Measurements from ENCODE around the gene VPS54. TPM values are rescaled to one million over a fixed set of nuclear protein-coding genes. Genes with fewer than 3 reads are reported as not detected.
"Not testable (repeated sequence)": the region's sequence is repeated elsewhere in the genome, so short reads cannot be mapped to it uniquely, and the experiment has no call there.

Gene VPS54
- total RNA-seq, 1 donor from 2014 or later: 27.5 TPM

- DNase-seq (ENCODE audit: low spot score): no peak
Observed at GRCh38 chr2:63872571-63873328, 146.5 kb downstream of the VPS54 start.

GRCh38 chr2:63871864-63872263, 147.4 kb downstream of the VPS54 start:
- no peak for DNase-seq (ENCODE audit: low spot score)

GRCh38 chr2:63870679-63871078, 148.5 kb downstream of the VPS54 start:
- DNase-seq (ENCODE audit: low spot score): no peak

- no peak for DNase-seq (ENCODE audit: low spot score)
Observed at GRCh38 chr2:63866009-63866709, 153.1 kb downstream of the VPS54 start.

DNA sequence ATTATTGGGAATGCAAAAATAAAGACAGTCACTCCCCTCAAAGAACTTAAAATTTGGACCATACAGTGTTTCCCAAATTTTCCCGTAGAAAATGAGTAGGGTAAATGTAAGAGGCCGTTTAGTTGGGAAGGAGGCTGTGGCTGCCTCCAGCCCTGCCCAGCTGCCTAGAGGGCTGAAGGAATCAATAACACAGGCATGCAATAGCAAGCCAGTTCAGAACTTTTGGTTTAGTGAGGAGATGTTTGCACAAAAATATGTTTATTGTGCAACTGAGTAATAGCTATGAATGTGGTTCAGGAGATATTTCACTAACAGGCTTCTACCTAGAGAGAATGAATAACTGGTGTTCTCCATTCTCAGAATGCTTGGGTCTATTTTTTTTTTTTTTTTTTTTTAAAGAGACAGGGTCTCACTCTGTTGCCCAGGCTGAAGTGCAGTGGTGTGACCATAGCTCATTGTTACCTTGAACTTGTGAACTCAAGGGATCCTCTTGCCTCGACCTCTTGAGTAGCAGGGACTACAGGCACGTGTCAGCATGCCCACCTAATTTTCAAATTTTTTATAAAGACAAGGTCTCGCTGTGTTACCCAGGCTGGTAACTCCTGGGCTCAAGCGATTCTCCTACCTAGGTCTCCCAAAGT, 153.9 kb downstream of the VPS54 start:
- no peak for DNase-seq (ENCODE audit: low spot score)

DNA sequence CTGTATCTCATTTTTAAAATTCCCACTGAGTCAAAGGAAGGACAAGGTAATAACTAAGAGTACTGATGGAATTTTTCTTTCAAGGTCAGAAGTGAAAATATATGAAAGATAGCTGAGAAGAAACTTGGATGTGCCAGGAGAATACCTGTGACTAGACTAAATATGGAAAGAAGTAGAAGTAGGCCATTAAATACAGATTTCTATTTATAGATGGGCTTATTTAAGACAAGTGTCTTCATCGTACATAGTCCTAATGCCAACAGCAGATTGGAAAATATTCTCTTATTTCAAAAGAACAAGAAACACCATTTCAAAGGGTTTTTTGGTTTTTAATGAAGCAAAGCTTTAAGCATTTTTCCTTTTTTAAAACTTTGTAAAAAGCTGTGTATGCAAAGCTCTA, 155.5 kb downstream of the VPS54 start:
- no peak for DNase-seq (ENCODE audit: low spot score)

- DNase-seq (ENCODE audit: low spot score): no peak
Observed at GRCh38 chr2:63862806-63863205, 156.4 kb downstream of the VPS54 start.

DNA sequence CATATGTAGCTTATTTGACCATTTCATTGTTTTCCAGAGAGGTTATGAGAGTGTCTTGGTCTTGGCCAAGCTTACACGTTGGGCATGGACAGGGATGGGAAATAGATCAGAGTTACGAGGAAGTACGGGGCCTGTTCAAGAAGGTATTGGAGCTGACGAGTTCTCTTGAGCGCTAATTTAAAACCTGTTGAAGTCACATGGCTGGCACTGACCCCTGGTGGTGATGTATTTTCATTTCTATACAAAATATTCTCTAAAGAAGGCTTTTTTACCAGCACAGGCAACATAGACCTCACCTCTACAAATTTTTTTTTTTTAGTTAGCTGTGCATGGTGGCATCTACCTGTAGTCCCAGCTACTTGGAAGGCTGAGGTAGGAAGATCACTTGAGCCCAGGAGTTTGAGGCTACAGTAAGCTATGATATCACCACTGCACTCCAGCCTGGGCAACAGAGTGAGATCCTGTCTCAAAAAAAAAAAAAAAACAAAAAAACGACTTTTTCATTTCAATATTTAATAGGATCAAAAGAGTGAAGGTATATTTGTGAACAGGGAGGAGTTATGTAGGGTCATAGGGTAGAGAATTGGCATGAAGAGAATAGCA, 157.9 kb downstream of the VPS54 start:
- DNase-seq (ENCODE audit: low spot score): peak; percentile 52

GRCh38 chr2:63858291-63858690, 160.9 kb downstream of the VPS54 start:
- no peak for DNase-seq (ENCODE audit: low spot score)

GRCh38 chr2:63856303-63856603, 163.0 kb downstream of the VPS54 start:
- no peak for DNase-seq (ENCODE audit: low spot score)

- DNase-seq (ENCODE audit: low spot score): no peak
Observed at GRCh38 chr2:63855418-63856302, 163.6 kb downstream of the VPS54 start.

DNA sequence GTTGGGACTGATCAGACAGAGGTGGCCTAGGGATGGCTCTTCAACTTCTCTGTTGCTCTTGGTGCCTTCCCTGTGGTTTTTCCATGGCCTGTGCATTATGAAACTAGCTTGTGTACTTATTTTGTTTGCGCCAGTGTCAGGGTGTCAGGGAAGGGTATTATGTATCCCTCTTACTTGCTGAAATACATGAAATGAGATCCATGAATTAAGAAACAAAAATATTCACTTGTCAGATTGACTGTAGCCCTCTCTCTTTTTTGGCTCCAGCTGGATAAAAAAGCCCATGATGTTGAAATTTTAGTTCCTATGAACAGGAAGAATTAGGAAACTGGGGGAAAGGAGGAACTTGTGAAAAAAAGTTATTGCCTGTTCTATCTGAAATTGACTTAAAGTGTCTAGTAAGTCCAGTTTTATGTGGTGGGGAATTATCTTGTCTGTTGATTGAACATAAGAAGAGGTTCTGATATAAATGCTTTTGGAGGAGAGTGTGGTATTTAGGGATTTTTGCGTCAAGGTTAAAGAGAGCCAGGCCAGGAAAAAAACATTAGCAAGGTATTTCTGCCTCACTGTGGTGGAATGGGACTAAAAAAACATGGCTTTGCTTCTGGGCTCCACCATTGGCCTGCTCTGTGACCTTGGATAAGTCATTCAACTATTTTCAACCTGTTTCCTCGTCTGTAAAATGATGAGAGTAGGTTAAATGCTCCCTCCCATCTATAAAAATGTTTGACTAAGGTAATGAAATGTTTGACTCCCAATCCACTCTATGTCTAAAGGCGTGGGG, 165.5 kb downstream of the VPS54 start:
- no peak for DNase-seq (ENCODE audit: low spot score)

GRCh38 chr2:63851691-63852311, 167.4 kb downstream of the VPS54 start:
- no peak for DNase-seq (ENCODE audit: low spot score)

DNA sequence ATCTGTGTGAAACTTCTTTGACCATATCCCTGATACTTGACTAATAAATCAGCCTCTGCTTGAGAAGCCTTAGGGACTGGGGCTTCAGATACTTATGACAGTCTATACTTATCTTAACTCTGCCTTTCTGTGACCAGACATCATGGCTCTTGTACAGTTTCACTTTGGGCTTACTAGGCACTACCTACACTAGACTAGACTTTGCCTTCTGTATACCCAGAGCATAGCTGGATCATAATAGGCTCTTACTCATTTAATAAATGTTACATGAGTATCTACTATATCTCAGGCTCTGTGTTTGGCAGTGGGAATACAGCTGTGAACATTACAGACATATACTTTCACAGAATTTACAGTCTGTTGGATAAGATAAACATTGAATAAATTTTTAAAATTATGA, 168.6 kb downstream of the VPS54 start:
- no peak for DNase-seq (ENCODE audit: low spot score)

DNA sequence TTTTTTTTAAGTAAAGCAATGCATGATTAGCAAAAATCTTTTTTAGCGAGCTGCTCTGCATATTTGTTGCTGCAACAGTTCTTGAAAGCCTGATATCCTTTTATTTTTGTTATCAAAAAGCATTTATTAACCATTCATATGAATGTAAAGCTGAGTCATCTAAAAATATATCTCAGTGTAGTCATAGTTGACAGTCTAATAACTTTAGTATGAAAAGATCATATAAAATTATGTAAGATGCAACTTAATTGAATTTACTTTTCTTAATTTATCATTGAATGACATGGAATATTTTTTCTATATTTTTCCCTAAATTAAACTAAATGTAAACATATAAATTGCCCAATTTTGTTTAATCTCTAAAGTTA, 169.0 kb downstream of the VPS54 start:
- no peak for DNase-seq (ENCODE audit: low spot score)

DNA sequence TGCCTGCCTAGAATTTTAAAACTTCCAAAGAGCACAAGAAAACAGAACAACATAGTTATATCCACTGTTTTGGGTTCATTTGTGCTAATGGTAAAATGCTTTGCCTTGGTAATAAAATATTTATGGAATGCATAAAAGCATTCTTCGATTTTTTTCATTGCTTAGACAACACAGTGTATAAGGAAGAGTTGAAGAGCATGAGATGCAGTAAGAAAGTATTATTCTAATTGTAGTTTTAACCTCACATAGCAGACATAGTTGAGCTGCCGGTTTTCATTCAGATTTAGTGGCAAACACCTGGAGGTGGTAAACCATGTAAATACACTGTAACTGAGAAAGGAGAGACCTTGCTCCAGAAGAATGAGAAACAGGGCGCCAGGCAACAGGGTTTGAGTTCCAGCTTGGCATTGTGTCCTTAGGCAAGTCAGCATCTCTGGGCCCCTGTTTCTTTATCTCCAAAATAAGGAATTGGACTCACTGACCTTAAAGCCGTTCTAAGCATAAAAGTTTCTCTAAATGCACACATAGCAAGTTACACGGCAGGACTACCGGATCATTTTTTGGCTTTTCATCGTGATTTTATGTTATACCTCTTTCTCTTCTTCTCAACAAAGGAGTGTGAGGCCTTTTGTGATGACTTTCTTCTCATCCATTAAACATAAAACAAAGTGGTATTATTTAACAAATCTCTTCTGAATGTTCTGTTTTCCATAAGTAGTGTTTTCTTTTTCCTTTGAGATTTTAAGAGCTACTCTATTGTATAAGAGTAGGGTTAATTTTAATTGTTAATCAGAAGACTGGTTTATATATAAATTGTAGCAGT, 169.6 kb downstream of the VPS54 start:
- DNase-seq (ENCODE audit: low spot score): no peak

- DNase-seq (ENCODE audit: low spot score): not testable (repeated sequence)
Observed at GRCh38 chr2:63847571-63847970, 171.7 kb downstream of the VPS54 start.

DNA sequence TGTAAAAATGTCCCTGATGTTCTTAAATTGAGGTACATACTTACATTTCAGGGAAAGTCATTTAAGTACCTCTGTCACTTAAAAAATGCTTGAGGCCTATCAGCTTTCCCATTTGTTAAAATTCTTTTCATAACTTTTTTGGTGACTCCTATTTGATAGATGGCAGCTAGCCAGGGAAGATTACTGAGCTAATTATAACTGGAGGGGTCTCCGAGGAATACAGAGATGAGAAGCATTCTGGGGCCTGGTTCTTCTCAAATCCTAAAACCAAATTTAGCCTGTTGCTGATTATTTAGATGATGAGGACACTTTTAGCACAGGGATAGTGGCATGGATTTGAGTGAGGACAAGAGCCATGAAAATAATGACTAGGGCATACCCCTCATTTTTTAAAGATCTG, 172.7 kb downstream of the VPS54 start:
- DNase-seq (ENCODE audit: low spot score): no peak

- no peak for DNase-seq (ENCODE audit: low spot score)
Observed at GRCh38 chr2:63845866-63846265, 173.4 kb downstream of the VPS54 start.

GRCh38 chr2:63844616-63845015, 174.6 kb downstream of the VPS54 start:
- no peak for DNase-seq (ENCODE audit: low spot score)

Measured in ureter (tissue), 1 donor.